Measurements from ENCODE around the gene TLNRD1. TPM values are rescaled to one million over a fixed set of nuclear protein-coding genes. Genes with fewer than 3 reads are reported as not detected.

The TLNRD1 gene
- total RNA-seq, 1 experiment from 2014 or later, result 19.3 TPM

DNA sequence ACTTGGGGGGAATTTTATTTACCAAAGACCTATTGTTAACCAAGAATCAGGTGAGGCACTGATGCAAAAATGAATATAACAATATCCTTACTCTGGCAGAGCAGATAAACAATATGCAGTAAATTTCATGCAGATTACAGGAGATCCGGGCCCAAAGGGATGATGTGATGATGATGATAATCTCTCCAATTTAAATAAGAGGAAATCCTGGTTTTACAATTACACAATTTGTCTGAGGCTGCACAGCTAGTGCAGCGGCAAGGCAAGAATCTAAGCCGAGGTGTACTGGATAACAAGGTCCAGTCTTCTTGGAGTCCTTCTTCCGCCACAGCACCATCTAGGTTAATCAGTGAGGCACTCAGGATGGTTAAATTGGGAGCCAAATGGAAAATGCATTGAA lies 8.7 kb upstream of the TLNRD1 start:
- TF ChIP-seq, protein P1, sequence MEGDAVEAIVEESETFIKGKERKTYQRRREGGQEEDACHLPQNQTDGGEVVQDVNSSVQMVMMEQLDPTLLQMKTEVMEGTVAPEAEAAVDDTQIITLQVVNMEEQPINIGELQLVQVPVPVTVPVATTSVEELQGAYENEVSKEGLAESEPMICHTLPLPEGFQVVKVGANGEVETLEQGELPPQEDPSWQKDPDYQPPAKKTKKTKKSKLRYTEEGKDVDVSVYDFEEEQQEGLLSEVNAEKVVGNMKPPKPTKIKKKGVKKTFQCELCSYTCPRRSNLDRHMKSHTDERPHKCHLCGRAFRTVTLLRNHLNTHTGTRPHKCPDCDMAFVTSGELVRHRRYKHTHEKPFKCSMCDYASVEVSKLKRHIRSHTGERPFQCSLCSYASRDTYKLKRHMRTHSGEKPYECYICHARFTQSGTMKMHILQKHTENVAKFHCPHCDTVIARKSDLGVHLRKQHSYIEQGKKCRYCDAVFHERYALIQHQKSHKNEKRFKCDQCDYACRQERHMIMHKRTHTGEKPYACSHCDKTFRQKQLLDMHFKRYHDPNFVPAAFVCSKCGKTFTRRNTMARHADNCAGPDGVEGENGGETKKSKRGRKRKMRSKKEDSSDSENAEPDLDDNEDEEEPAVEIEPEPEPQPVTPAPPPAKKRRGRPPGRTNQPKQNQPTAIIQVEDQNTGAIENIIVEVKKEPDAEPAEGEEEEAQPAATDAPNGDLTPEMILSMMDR (conservative IDR thresholded peaks at IDR 0.05), result no peak
- H3K23ac ChIP-seq (ENCODE audit: insufficient read length, low read depth, low read length), result no peak overlapping the region
- no peak overlapping the region for H2BK20ac ChIP-seq (ENCODE audit: low read depth, low read length, poor library complexity, severe bottlenecking)
- Mint-ChIP-seq H3K27ac (no peak overlapping the region), H3K4me3 (no peak overlapping the region), H3K9me3 (no peaks in the 10 kb centered on the region), H3K4me1 (peaks cover 23 to 26% of the 10 kb centered on the region in 2 experiments), H3K27me3 (ENCODE audit: low read depth) (no peaks in the 10 kb centered on the region), H3K36me3 (ENCODE audit: insufficient read depth in 1 of 3, low read depth in 3 of 3) (peaks cover 0 to 7% (median under 1%) of the 10 kb centered on the region in 3 experiments; a peak in 3 of 7 replicates)
- H3K27me3 ChIP-seq (ENCODE audit: insufficient read depth, low read length), result no peaks in the 10 kb centered on the region
- H3K56ac ChIP-seq (ENCODE audit: insufficient read length, low read depth, low read length), result no peak overlapping the region
- no peak overlapping the region for H2BK15ac ChIP-seq (ENCODE audit: low read depth, low read length)
- no peak overlapping the region for H2BK120ac ChIP-seq (ENCODE audit: low read depth, low read length, poor library complexity, severe bottlenecking)
- H4K91ac ChIP-seq (ENCODE audit: insufficient read length, low read depth, low read length), result no peak overlapping the region
- H2AK5ac ChIP-seq (ENCODE audit: insufficient read length, low read length), result no peak overlapping the region
- H2AFZ ChIP-seq (ENCODE audit: low read length), result no peak overlapping the region
- H4K8ac ChIP-seq (replicated peaks; ENCODE audit: insufficient read length, low read depth, low read length), result no peak overlapping the region
- H3K79me1 ChIP-seq (ENCODE audit: insufficient read depth, low read depth, low read length, poor library complexity, severe bottlenecking), result peaks cover 8% of the 10 kb centered on the region
- no peak overlapping the region for H3K9ac ChIP-seq (ENCODE audit: extremely low read depth, insufficient read length, low read length)
- H3K4ac ChIP-seq (ENCODE audit: low read depth, low read length), result no peak overlapping the region
- H4K5ac ChIP-seq (ENCODE audit: insufficient read length, low read depth, low read length), result no peak overlapping the region
- H4K20me1 ChIP-seq (ENCODE audit: control insufficient read depth, insufficient read depth, insufficient read length), result no peaks in the 10 kb centered on the region
- no peak for DNase-seq
- no peak overlapping the region for H3T11ph ChIP-seq (ENCODE audit: low read length)
- no peak overlapping the region for H3K27ac ChIP-seq (ENCODE audit: insufficient read length, low read depth, low read length)
- H3K14ac ChIP-seq (ENCODE audit: insufficient read depth, low read length), result no peak overlapping the region
- no peaks in the 10 kb centered on the region for H3K9me3 ChIP-seq (ENCODE audit: control insufficient read depth, low read depth, low read length)
- H3K79me2 ChIP-seq (ENCODE audit: insufficient read depth, low read length), result peaks cover 21% of the 10 kb centered on the region
- H2BK12ac ChIP-seq (ENCODE audit: insufficient read length, low read depth, low read length), result no peak overlapping the region
- H3K4me2 ChIP-seq (ENCODE audit: insufficient read depth, insufficient read length, low read length), result no peak overlapping the region
- no CpG with 5 or more reads among the region's 4 CpGs for WGBS (ENCODE audit: extremely low coverage, insufficient read length, low lambda C conversion rate)
- H3K18ac ChIP-seq (ENCODE audit: insufficient read length, low read depth, low read length), result no peak overlapping the region
- peaks cover 2% of the 10 kb centered on the region for H3K4me1 ChIP-seq (ENCODE audit: insufficient read depth, low read length)
- peaks cover 8% of the 10 kb centered on the region for H3K23me2 ChIP-seq (ENCODE audit: insufficient read length, low read depth, low read length, poor library complexity, severe bottlenecking)
- H2BK5ac ChIP-seq (ENCODE audit: insufficient read length, low read length), result no peak overlapping the region
